Prostate gland (tissue), 2 donors: Measurements from ENCODE around the gene TFG. TPM values are rescaled to one million over a fixed set of nuclear protein-coding genes. Genes with fewer than 3 reads are reported as not detected.

Experiments
- DNase-seq: peaks from one replicate; pipeline ENCODE4 v3.0.0-alpha.2; 2019; ENCODE audit warnings: low spot score
- H3K27ac ChIP-seq, 2 donors: fragments of 200-600 bp; sonication (generic); 2 replicates each; pipeline ENCODE4 v1.5.1; 2017 to 2019
- H3K27me3 ChIP-seq: fragments of 200-600 bp; sonication (generic); replicated peaks from 2 replicates; pipeline ENCODE4 v1.5.1; 2019; ENCODE audit not compliant: insufficient read depth
- H3K36me3 ChIP-seq, 2 donors: fragments of 200-600 bp; sonication (generic); 1 replicate in 1 of 2; 2 replicates in 1 of 2; pipeline versions ENCODE4 v1.5.1 to v1.8.1; 2017 to 2019
- H3K4me1 ChIP-seq: fragments of 200-600 bp; sonication (generic); replicated peaks from 2 replicates; pipeline ENCODE4 v1.5.1; 2019
- H3K4me3 ChIP-seq, 2 donors: fragments of 200-600 bp; sonication (generic); 2 replicates each; pipeline ENCODE4 v1.5.1; 2017 to 2019
- H3K9me3 ChIP-seq: fragments of 200-600 bp; sonication (generic); 2 replicates; pipeline ENCODE4 v1.5.1; 2017
- CTCF ChIP-seq, 4 experiments: fragments of 200-600 bp in 2 of 4; fragments of 450-650 bp in 2 of 4; sonication (generic) in 2 of 4; IDR thresholded peaks; 1 replicate in 3 of 4; 2 replicates in 1 of 4; pipeline ENCODE4 v1.5.1; 2016 to 2019; ENCODE audit warnings: antibody characterized with exemption in 4 of 4, mild to moderate bottlenecking in 2 of 4, moderate library complexity in 2 of 4
- POLR2A ChIP-seq: fragments of 450-650 bp; IDR thresholded peaks from one replicate; pipeline ENCODE4 v1.6.1; 2016; ENCODE audit warnings: antibody characterized with exemption, mild to moderate bottlenecking
- POLR2AphosphoS5 ChIP-seq: sonication (generic); formaldehyde crosslinking; IDR thresholded peaks from one replicate; pipeline ENCODE4 v1.6.1; 2017; ENCODE audit warnings: antibody characterized with exemption
- WGBS: methylation state at CpG from one replicate; pipeline ENCODE4 v1.1.5; 2018; 5-methylcytosine and 5-hydroxymethylcytosine counted together
- intact Hi-C: fragments of 100-400 bp; cut with DNase I; formaldehyde crosslinking; loops from one replicate; pipeline ENCODE4 v1.14.2; 2022
- total RNA-seq, 2 donors: library from RNA; depleted of rRNA; stranded (reverse); fragments of >200 nt; gene quantifications; one replicate each; pipeline ENCODE4 v1.1.0, GENCODE V29; 2016

TFG gene
- total RNA-seq, 2 donors from 2014 or later, result 80.6 to 81.5 TPM

GRCh38 chr3:100681496-100681895 is 27.8 kb upstream of the TFG start:
- TF ChIP-seq POLR2A (no peak), CTCF (IDR thresholded peaks at IDR 0.05) (no peak), POLR2AphosphoS5 (no peak)
- Histone ChIP-seq H3K4me1 (no peaks in the 10 kb centered on the region), H3K36me3 (no peaks in the 10 kb centered on the region), H3K27ac (no peak overlapping the region), H3K4me3 (no peak overlapping the region), H3K27me3 (no peaks in the 10 kb centered on the region), H3K9me3 (no peaks in the 10 kb centered on the region)
- no peak for DNase-seq
- 94% methylated on average over 1 of the region's 1 CpG for WGBS
- intact Hi-C loops, result no loop called here

- no peaks in the 10 kb centered on the region for H3K27me3 ChIP-seq
- 72% methylated on average over 41 of the region's 41 CpGs for WGBS
- no peak overlapping the region for H3K27ac ChIP-seq
- DNase-seq, result no peak
- no peaks in the 10 kb centered on the region for H3K4me1 ChIP-seq
- no peaks in the 10 kb centered on the region for H3K9me3 ChIP-seq
- TF ChIP-seq POLR2AphosphoS5 (no peak), CTCF (IDR thresholded peaks at IDR 0.05) (no peak), POLR2A (no peak)
- H3K36me3 ChIP-seq, result no peaks in the 10 kb centered on the region
- intact Hi-C loops, result no loop called here
- H3K4me3 ChIP-seq, result no peak overlapping the region
These were observed 27.0 kb upstream of the TFG start for GRCh38 chr3:100682056-100682853.

GRCh38 chr3:100682854-100683760 is 26.2 kb upstream of the TFG start:
- H3K4me3 ChIP-seq, result no peak overlapping the region
- 65% methylated on average over 18 of the region's 18 CpGs for WGBS
- no peak for TF ChIP-seq POLR2A
- TF ChIP-seq POLR2AphosphoS5, result no peak
- no peak for TF ChIP-seq CTCF (IDR thresholded peaks at IDR 0.05)
- intact Hi-C loops, result no loop called here
- H3K36me3 ChIP-seq, result no peaks in the 10 kb centered on the region
- no peak for DNase-seq
- H3K27ac ChIP-seq, result no peak overlapping the region
- H3K4me1 ChIP-seq, result no peaks in the 10 kb centered on the region
- H3K9me3 ChIP-seq, result no peaks in the 10 kb centered on the region
- H3K27me3 ChIP-seq, result no peaks in the 10 kb centered on the region

- H3K27me3 ChIP-seq, result no peaks in the 10 kb centered on the region
- intact Hi-C loops, result no loop called here
- no peaks in the 10 kb centered on the region for H3K36me3 ChIP-seq
- no peaks in the 10 kb centered on the region for H3K9me3 ChIP-seq
- no peaks in the 10 kb centered on the region for H3K4me1 ChIP-seq
- H3K27ac ChIP-seq, result no peak overlapping the region
- no peak for TF ChIP-seq POLR2A
- no peak for TF ChIP-seq POLR2AphosphoS5
- no peak for TF ChIP-seq CTCF (IDR thresholded peaks at IDR 0.05)
- DNase-seq, result no peak
- no peak overlapping the region for H3K4me3 ChIP-seq
These were observed 16.1 kb upstream of the TFG start for GRCh38 chr3:100693225-100693624.
